GM21515 (cell line): ENCODE measurements around the gene DGKQ.

Experiments
- ATAC-seq: cut with Tn5 transposase; IDR thresholded peaks from one replicate; pipeline ENCODE4 v1.9.1; 2021; ENCODE audit not compliant: unreplicated experiment

DGKQ gene

GRCh38 chr4:996030-996996 lies 22.9 kb upstream of the DGKQ start:
- no peak for ATAC-seq

DNA sequence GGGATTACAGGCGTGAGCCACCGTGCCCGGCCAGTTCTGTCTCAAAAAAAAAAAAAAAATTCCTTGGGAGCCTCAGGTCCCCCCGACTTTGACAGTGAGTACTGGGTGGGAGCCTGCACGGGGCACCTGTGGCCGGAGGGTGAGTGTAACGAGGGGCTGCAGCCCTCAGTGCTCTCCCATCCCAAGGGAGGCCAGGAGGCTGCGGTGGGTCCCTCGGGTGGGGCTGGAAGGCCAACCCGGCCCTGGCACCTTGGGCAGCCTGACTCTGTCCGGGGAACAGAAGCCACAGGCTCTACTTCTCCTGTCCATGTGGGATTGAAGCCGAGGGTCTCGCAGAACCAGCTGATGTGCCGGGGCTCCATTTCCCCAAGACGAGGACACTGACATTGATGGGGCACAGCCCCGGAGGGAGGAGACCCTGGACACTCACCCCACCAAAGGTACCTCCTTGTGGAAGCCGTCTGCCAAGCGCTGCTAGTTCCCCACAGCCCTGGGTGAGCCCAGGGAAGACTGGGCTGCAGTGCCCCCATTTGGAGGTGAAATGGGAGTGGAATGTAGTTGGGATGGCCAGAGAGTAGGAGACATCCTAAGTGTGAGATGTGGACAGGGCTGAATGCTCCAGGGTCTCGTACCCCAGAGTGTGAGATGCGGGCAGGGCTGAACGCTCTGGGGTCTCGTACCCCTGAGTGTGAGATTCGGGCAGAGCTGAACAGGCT lies 22.1 kb upstream of the DGKQ start:
- no peak for ATAC-seq

DNA sequence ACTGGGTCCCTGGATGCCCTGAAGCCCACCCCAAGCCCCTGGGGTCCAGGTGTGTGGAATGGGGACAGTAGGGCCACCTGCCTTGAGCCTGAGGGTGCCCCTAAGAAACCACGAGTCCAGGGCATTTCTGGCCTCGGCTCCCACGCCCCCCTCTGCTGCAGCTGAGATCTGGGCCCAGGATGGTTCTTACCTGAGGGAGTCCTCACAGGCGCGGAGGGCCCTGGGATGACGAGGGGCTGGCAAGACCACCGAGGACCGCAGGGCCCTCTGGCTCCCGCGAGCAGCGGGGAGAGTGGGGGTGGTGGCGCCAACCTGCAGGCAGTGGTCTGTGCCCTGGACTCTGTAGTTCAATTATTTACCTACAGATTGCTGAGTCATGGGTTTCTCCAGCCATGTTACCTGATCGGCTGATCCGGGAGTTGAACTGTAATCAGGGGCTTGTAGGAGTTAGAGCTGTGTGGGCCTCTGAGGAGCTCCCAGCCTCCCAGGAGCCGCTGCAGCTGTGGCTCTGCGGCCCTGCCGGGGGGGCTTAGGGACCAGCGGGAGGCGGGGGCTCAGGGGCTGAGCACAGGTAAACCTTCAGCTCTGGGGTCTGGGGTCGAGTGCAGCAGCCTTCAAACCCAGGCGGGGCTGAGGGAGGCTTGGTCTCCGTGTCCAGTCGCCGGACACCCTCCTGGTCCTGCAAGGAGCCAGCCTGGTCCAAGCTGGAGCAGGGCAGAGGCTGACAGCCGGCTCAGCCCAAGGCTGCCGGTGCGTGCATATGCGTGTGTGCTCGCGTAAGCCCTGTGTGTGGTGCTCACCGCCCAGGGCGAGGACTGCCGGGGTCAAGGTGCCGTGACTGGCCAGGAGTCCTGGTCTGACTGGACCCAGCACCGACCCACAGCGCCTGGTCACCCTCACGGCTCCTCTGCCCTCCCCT lies 20.0 kb upstream of the DGKQ start, which contains the start of gene SLC26A1:
TSS of gene SLC26A1 (minus strand) at position 294 of the 919 bp plus-strand sequence. CDS start 1,701 bp downstream, outside the sequence.
- ATAC-seq: no peak

- no peak for ATAC-seq
These were observed 19.1 kb upstream of the DGKQ start for GRCh38 chr4:992297-993110.

DNA sequence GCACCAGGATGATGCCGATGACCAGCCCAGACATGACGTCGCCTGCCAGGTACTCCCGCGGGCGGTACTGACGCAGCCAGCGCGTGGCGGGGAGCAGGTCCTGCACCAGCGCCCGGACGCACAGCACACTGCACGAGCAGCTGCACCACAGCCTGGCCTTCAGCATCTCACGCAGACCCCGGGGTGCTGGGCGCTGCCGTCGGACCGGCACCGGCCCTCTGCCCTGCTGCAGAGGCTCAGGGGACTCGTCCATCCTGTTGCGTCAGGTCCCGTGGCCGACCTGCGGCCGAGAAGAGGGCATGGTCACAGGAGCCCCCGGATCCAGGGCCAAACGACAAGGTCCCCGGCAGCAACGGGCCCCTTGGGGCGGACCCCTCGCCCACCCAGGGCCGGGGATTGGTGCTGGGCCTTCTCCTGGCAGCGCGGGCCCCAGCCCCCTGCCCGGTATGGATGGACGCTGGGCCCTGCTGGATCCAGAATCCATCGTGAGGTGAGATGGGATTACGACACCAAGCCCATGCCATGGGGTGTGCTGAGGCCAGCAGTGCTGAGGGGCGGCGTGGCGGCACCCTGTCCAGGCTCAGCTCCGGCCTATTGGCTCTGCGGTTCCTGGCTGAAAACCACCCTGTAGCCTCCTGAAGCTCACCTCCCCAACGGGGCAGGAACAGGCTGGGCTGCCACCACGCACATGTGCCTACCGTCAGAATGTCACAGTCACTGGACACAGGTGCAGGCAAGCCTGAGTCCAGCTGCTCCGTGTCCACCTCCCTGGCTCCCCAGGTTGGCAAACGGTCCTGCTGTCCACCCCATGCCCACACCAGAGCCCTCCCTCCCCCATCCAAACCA lies 18.3 kb upstream of the DGKQ start:
- no peak for ATAC-seq

- ATAC-seq: no peak
These were observed 17.5 kb upstream of the DGKQ start for GRCh38 chr4:990746-991367.

DNA sequence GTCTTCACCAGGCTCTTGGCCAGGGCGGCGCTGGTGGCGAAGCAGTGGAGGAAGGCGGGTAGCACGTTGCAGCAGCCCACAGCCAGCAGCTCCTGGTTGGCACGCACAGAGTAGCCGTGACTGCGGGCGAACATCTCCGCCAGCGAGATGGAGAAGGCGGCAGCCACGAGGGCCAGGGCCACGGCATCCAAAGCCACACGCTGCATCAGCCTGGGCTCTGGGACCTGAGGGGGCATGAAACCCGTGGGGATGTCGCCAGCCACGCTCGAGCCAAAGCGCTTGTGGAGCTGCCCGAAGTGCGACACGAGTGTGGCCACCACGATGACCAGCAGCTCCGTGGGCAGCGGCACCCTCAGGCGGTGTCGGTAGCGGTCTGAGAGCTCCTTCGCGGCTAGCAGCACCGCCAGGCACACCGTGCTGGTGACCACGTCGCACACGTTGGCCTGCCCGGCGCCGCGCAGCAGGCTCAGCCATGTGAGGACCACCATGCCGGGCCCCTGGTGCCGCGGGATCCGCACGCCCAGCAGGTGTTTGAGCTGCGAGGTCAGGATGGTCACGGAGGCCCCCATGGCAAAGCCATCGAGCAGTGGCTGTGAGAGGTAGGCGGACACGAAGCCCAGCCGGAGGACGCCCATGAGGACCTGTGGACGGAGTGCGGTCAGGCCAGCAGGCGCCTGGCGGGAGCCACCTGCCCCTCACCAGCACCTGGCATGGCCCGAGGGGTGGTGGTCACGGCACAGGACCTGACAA lies 16.5 kb upstream of the DGKQ start:
- ATAC-seq: no peak

DNA sequence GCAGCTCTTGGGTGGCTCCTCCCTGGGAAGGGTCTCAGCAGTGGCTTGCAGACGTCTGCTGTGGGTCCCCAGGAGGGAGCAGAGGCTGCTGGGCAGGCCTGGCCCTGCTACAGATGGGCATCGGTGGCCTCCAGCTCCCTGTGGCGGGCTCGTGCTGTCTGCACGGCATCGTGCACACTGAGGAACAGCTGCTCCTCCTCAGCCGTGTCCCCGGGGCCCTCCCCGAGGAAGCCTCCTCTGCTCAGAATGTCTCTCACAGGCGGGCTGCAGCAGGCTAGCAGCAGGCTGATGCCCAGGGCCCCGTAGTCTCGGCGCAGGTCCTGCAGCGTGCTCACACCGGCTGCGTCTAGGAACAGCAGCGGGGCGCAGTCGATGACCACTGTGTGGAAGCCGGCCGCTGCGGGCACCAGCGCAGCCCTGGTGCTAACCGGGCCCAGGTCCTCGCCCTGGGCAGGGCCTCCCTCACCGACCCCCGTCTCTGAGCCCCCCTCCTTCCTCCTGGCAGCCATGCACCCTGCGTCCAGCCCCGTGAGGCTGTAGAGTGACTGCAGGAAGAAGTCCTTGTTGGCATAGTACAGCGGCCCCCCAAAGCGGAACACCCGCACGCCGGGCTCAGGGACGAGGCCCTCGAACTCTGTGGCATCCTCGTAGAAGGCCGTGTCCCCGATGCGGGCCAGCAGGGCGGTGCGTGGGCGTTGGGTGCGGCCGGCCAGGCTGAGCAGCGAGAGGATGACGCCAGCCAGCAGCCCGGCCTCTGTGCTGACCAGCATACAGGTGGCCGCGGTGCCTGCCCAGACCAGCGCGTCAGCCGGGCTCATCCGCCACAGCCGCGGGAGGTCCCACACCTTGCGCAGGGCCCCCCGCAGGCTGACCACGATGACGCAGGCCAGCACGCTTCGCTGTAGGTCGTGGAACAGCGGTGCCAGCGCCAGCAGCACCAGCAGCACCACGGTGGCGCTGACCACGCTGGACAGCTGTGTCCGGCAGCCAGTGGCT lies 15.7 kb upstream of the DGKQ start:
- ATAC-seq: no peak

- ATAC-seq: no peak
These were observed 14.5 kb upstream of the DGKQ start for GRCh38 chr4:987624-988513.

DNA sequence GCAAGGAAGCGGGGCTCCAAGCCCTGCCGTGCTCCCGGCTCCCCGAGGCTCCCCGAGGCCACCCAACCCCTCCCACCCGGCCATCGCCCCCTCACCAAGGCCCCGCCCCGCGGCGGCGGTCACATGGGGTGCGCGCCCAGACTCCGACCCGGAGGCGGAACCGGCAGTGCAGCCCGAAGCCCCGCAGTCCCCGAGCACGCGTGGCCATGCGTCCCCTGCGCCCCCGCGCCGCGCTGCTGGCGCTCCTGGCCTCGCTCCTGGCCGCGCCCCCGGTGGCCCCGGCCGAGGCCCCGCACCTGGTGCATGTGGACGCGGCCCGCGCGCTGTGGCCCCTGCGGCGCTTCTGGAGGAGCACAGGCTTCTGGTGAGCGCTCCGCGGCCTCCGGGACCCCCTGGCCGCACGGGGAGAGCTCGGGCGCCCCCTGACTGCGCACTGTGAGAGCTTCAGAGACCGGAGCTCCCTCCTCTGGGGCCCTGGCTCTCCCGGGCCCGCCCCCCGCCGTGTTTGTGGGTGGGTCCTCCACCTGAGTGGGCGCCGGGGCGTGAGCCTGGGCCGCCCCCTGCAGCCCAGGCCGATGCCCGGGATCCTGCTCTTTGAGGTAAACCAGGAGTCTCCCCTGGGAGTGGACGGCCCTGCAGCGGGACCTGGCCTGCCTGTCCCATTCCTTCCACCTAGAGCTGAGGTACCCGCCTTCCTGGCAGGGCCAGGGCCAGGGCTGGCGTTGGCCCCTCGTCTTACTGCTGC lies 13.7 kb upstream of the DGKQ start, which contains the start of gene IDUA:
TSS of gene IDUA (plus strand) at position 166 of the 745 bp plus-strand sequence. CDS start at position 207, 41 bp downstream.
- peak; percentile 75 for ATAC-seq

- ATAC-seq: peak; percentile 15
These were observed 13.1 kb upstream of the DGKQ start for GRCh38 chr4:986428-986878.

DNA sequence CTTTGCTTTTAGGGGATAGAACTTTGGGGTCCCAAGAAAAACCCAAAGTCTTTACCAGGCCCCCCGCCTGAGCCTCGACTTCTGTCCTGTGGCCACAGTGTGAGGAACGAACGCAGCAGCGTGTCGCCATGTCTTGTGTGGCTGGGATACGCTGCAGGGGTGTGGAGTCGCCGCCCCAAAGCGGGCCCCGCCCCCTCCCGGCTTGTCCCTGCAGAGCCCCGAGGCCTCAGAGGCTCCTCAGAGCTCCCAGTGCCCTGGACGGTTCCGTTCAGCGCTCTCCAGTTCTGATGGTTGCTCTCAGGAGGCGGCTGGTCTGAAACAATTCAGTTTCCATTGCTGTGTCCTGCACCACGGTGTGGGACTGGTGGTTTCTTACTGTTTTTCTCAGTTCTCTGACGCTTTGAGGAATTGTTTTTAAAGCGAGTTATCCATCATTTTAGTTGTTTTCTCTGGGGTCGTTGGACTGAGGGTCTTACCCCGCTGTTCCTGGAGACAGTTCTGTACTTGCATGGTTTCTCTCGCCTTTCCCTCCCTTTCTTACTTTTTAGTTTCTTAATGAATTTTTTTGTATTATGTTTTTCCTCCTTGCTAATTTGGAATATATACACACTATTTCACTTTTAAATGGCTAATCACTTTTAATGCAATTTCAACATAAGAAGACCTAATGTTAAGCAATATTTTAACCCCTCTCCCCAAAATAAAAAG lies 11.9 kb upstream of the DGKQ start:
- ATAC-seq: no peak

DNA sequence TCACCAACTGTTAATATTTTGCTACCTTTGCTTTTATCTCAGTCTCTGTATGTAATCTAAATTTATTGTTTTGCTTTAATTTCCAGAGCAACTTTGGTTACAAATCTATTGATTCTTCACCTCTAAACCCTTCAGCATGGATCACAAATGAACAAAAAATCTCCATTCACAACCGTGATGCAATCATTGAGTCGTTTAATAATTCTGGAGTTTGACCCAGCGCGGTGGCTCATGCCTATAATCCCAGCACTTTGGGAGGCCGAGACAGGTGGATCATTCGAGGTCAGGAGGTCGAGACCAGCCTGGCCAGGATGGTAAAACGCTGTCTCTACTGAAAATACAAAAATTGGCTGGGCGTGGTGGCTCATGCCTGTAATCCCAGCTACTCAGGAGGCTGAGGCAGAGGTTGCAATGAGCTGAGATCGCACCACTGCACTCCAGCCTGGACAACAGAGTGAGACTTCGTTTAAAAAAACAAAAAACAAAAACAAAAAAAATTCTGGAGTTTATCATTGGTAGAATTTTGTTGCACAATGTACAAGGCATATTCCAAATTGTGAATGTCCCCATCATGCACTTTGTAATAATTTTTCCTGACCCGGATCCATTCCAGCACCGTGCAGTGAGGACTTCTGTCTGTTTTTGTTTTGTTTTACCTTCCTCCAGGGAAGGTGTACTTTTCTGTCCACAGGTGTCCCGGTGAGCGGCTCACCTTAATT lies 11.1 kb upstream of the DGKQ start:
- no peak for ATAC-seq

DNA sequence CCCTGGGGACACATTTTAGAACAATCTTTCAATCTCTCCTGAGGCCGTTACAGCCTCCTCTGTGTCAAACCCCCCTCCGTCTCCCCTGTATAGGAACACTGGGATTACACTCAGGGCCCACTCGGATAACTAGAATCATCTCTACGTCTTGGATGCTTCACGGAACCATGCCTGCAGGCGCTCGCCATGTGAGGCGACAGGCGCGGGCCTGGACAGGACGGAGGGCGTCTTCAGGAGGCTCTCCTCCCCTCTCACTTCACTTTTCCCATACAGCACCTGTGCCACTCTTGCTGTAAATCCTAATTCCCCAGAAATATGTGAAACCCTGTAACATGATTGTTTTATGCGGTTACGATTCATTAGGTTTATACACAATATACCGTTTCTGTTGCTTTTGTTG lies 9.4 kb upstream of the DGKQ start:
- ATAC-seq: no peak
